ENCODE measurements around the gene VMP1.
"Not testable (repeated sequence)": the region's sequence is repeated elsewhere in the genome, so short reads cannot be mapped to it uniquely, and the experiment has no call there.

The VMP1 gene

GRCh38 chr17:59767176-59767575 lies 59.7 kb downstream of the VMP1 start:
- TF ChIP-seq Cebpa-rat (IDR thresholded peaks at IDR 0.05) = no peak
- Histone ChIP-seq H3K4me2 (no peak overlapping the region), H3K4me1 (peaks cover 0 to 82% (median 0%) of the 10 kb centered on the region in 10 experiments; a peak in 6 of 20 replicates), H3K27me3 (no peaks in the 10 kb centered on the region), H3K9ac (no peak overlapping the region), H3K9me3 (replicated peaks in 1 of 11) (no peaks in the 10 kb centered on the region), H3K4me3 (no peak overlapping the region), H4K20me1 (no peaks in the 10 kb centered on the region), H3K27ac (peak overlapping the region in 1 of 11 experiments; percentile 19; a peak in 1 of 22 replicates), H3K36me3 (peaks cover 25 to 60% (median 52%) of the 10 kb centered on the region in 11 experiments)

DNA sequence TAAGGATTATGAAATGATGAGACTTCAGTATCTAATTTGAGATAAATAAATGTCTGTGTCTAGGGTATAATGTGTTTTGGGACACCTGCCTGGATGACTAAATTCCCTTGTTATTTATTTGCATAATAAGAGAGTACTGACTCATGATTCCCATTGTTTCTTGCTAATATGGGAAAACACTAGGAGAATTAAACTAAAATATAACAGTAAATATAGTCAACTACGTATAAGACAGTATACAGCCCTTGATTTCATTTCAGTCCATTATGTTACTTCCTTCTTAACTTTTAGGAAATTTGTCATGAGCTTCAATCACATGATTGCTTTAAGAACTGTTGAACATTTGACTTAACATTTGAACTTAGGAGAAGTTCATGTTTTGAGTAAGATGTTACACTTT lies 62.4 kb downstream of the VMP1 start:
- Histone ChIP-seq H3K9ac (peak overlapping the region in 1 of 11 experiments; percentile 69; a peak in 2 of 22 replicates), H3K4me3 (no peak overlapping the region), H3K36me3 (peaks cover 43 to 76% (median 68%) of the 10 kb centered on the region in 11 experiments), H3K4me2 (peak overlapping the region in 3 of 11 experiments; percentile 41 to 81 (median 78); a peak in 4 of 22 replicates), H4K20me1 (no peaks in the 10 kb centered on the region), H3K4me1 (peaks cover 0 to 68% (median 0%) of the 10 kb centered on the region in 10 experiments; a peak in 6 of 20 replicates), H3K27me3 (no peaks in the 10 kb centered on the region), H3K9me3 (replicated peaks in 1 of 11) (no peaks in the 10 kb centered on the region), H3K27ac (peak overlapping the region in 4 of 11 experiments; percentile 15 to 87 (median 70); a peak in 7 of 22 replicates)
- no peak for TF ChIP-seq Cebpa-rat (IDR thresholded peaks at IDR 0.05)

DNA sequence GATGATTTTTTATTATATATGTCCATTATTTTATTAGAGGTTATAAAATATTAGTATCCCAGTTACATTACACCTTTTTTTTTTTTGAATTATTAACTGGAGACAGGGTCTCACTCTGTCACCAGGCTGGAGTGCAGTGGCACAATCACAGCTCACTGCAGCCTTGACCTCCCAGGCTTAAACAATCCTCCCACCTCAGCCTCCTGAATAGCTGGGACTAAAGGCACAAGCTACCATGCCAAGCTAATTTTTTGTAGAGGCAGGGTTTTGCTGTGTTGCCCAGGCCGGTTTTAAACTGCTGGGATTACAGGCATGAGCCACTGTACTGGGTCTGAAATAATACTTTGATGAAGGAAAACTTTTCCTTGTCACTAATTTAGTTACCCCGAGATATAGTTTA lies 63.6 kb downstream of the VMP1 start:
- Histone ChIP-seq H3K4me2 (peak overlapping the region in 2 of 11 experiments; percentile 78 to 81; a peak in 4 of 22 replicates), H3K4me1 (peaks cover 0 to 68% (median 0%) of the 10 kb centered on the region in 10 experiments; a peak in 6 of 20 replicates), H3K36me3 (peaks cover 44 to 77% (median 70%) of the 10 kb centered on the region in 11 experiments), H3K4me3 (no peak overlapping the region), H3K9me3 (replicated peaks in 1 of 11) (peaks cover 0 to 6% (median 2%) of the 10 kb centered on the region in 11 experiments; a peak in 8 of 22 replicates), H4K20me1 (no peaks in the 10 kb centered on the region), H3K27ac (peak overlapping the region in 3 of 11 experiments; percentile 11 to 87 (median 79); a peak in 4 of 22 replicates), H3K27me3 (no peaks in the 10 kb centered on the region), H3K9ac (peak overlapping the region in 1 of 11 experiments; percentile 65; a peak in 1 of 22 replicates)
- no peak for TF ChIP-seq Cebpa-rat (IDR thresholded peaks at IDR 0.05)

- Histone ChIP-seq H3K9ac (no peak overlapping the region), H3K27ac (no peak overlapping the region), H3K4me1 (peaks cover 0 to 52% (median 0%) of the 10 kb centered on the region in 10 experiments; a peak in 7 of 20 replicates), H3K36me3 (peaks cover 69 to 91% (median 83%) of the 10 kb centered on the region in 11 experiments), H3K9me3 (replicated peaks in 1 of 11) (peaks cover 0 to 17% (median 12%) of the 10 kb centered on the region in 11 experiments; a peak in 17 of 22 replicates), H4K20me1 (no peaks in the 10 kb centered on the region), H3K4me3 (no peak overlapping the region), H3K27me3 (no peaks in the 10 kb centered on the region), H3K4me2 (no peak overlapping the region)
- TF ChIP-seq Cebpa-rat (IDR thresholded peaks at IDR 0.05) = no peak
Measured at GRCh38 chr17:59775786-59776350, 68.4 kb downstream of the VMP1 start.

DNA sequence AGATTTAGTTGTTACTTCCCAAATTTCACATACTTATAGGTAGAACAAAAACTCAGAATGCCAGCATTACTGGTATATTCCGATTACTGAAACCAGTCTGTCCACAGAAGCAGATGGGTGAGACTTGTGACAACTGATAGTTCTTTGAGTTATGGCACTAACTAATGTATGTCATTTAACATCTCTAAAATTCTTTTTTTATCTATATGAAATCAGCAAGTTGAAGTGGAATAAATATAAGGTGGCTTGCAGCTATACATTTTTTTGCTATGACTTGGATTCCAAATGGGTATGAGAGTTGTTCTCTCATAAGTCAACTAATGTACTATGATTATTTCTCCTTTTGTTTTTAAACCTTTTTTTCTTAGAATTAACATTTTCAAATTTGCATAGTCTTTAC lies 69.1 kb downstream of the VMP1 start:
- Histone ChIP-seq H3K4me3 (no peak overlapping the region), H3K36me3 (peaks cover 71 to 96% (median 86%) of the 10 kb centered on the region in 11 experiments), H3K27ac (no peak overlapping the region), H3K9ac (no peak overlapping the region), H3K4me2 (no peak overlapping the region), H3K9me3 (replicated peaks in 1 of 11) (peaks cover 0 to 17% (median 12%) of the 10 kb centered on the region in 11 experiments; a peak in 17 of 22 replicates), H3K27me3 (no peaks in the 10 kb centered on the region), H4K20me1 (no peaks in the 10 kb centered on the region), H3K4me1 (peaks cover 0 to 48% (median 0%) of the 10 kb centered on the region in 10 experiments; a peak in 7 of 20 replicates)
- no peak for TF ChIP-seq Cebpa-rat (IDR thresholded peaks at IDR 0.05)

DNA sequence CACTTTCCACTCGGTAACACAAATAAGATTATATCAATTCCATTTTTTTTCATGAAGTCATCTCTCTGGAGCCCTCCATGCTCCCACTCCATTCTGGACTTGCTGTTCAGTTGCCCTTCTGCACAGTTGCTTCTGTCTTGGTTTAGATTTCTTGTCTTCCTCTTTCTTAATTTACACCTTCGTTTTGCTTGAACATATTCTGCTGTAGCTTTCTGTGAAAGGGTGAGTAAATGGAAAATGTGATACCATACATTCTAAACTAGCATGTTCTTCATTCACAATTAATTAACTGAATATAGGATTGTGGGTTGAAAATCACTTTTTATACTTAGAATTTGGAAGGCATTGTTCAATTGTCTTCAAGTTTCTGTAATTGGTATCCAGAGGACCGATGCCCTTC lies 69.6 kb downstream of the VMP1 start:
- H3K27me3 ChIP-seq = no peaks in the 10 kb centered on the region
- H3K9me3 ChIP-seq (replicated peaks in 1 of 11) = peaks cover 0 to 17% (median 12%) of the 10 kb centered on the region in 11 experiments; a peak in 17 of 22 replicates
- H3K4me2 ChIP-seq = no peak overlapping the region
- peaks cover 73 to 98% (median 87%) of the 10 kb centered on the region in 11 experiments for H3K36me3 ChIP-seq
- no peak overlapping the region for H3K9ac ChIP-seq
- no peak overlapping the region for H3K4me3 ChIP-seq
- H4K20me1 ChIP-seq = no peaks in the 10 kb centered on the region
- H3K27ac ChIP-seq = no peak overlapping the region
- no peak for TF ChIP-seq Cebpa-rat (IDR thresholded peaks at IDR 0.05)
- peaks cover 0 to 47% (median 0%) of the 10 kb centered on the region in 10 experiments; a peak in 7 of 20 replicates for H3K4me1 ChIP-seq

DNA sequence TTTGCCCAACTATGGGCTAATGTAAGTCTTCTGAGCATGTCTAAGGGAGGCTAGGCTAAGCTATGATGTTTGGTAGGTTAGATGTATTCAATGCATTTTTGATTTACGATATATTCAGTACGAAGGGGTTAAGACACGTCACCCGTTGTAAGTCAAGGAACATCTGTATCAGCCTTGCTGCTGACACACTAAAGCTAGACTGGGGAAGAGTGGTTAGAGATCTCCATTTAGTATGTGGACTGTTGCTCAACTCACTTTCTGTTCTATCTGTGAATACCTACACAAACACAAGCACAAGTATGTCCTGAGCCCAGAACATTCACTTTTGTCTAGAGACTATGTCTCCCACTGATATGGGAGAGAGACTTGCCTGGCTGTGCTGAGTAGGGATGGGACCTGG lies 71.5 kb downstream of the VMP1 start:
- H3K9me3 ChIP-seq (replicated peaks in 1 of 11) = peaks cover 0 to 17% (median 12%) of the 10 kb centered on the region in 11 experiments; a peak in 17 of 22 replicates
- no peaks in the 10 kb centered on the region for H3K27me3 ChIP-seq
- TF ChIP-seq Cebpa-rat (IDR thresholded peaks at IDR 0.05) = no peak
- H3K36me3 ChIP-seq = peaks cover 64 to 90% (median 71%) of the 10 kb centered on the region in 11 experiments
- no peaks in the 10 kb centered on the region for H4K20me1 ChIP-seq
- peak overlapping the region in 4 of 11 experiments; percentile 3 to 58 (median 21); a peak in 5 of 22 replicates for H3K4me2 ChIP-seq
- H3K4me3 ChIP-seq = no peak overlapping the region
- H3K4me1 ChIP-seq = peaks cover 10 to 56% (median 15%) of the 10 kb centered on the region in 10 experiments
- no peak overlapping the region for H3K9ac ChIP-seq
- H3K27ac ChIP-seq = peak overlapping the region in 3 of 11 experiments; percentile 15 to 37 (median 28); a peak in 3 of 22 replicates

DNA sequence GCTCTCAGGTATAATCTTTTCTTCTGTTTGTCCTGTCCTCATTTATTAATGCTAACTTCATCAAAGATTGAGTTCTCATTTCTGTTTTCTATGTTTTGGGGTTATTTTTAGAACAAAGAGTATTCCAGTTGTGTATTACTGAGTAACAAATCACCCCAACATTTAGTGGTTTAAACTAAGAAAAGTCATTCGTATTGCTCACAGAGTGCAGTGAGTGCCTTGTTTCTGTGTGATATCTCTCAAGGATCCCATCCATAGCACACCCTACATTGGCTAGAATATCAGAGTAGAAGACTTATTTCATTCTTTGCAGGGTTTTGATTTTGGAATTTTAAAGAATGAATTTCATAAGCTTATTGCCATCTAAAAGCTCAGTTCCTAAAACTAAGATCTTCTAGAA lies 72.1 kb downstream of the VMP1 start:
- Histone ChIP-seq H3K4me2 (peak overlapping the region in 4 of 11 experiments; percentile 3 to 58 (median 21); a peak in 5 of 22 replicates), H3K36me3 (peaks cover 58 to 85% (median 66%) of the 10 kb centered on the region in 11 experiments), H3K27me3 (no peaks in the 10 kb centered on the region), H3K4me1 (peaks cover 15 to 61% (median 20%) of the 10 kb centered on the region in 10 experiments), H3K9me3 (replicated peaks in 1 of 11) (peaks cover 0 to 17% (median 12%) of the 10 kb centered on the region in 11 experiments; a peak in 17 of 22 replicates), H3K4me3 (no peak overlapping the region), H3K9ac (no peak overlapping the region), H3K27ac (peak overlapping the region in 3 of 11 experiments; percentile 15 to 37 (median 28); a peak in 3 of 22 replicates), H4K20me1 (no peaks in the 10 kb centered on the region)
- no peak for TF ChIP-seq Cebpa-rat (IDR thresholded peaks at IDR 0.05)

DNA sequence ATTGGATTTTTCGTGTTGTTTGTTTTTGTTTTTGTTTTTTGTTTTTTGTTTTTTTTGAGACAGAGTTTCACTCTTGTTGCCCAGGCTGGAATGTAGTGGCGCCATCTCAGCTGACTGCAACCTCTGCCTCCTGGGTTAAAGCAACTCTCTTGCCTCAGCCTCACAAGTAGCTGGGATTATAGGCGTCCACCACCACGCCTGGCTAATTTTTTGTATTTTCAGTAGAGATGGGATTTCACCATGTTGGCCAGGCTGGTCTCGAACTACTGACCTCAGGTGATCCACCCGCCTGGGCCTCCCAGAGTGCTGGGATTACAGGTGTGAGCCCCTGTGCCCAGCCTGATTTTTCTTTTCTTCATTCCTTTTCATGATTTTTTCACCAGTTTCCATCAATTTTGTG lies 73.1 kb downstream of the VMP1 start:
- H3K4me3 ChIP-seq, H4K20me1 ChIP-seq, H3K27me3 ChIP-seq, H3K9ac ChIP-seq: not testable (repeated sequence)
- Histone ChIP-seq H3K4me1 (peaks cover 25 to 72% (median 30%) of the 10 kb centered on the region in 10 experiments), H3K36me3 (peaks cover 48 to 74% (median 56%) of the 10 kb centered on the region in 11 experiments), H3K4me2 (peak overlapping the region in 2 of 11 experiments; percentile 24 to 58; a peak in 2 of 22 replicates), H3K27ac (peak overlapping the region in 1 of 11 experiments; percentile 18; a peak in 2 of 22 replicates), H3K9me3 (replicated peaks in 1 of 11) (peaks cover 0 to 17% (median 12%) of the 10 kb centered on the region in 11 experiments; a peak in 17 of 22 replicates)

All from BLaER1 treated with 17β-estradiol and CSF1 and Interleukin-3, amounts not matched to agents 10 nM and 100 nM (cell line).